HepG2 (cell line): Measurements from ENCODE around the gene SLC9C2. TPM values are rescaled to one million over a fixed set of nuclear protein-coding genes. Genes with fewer than 3 reads are reported as not detected.

Experiments
- BRD4 ChIP-seq: sonication (generic); formaldehyde crosslinking; IDR thresholded peaks from 2 replicates; pipeline ENCODE4 v1.4.0; 2020; ENCODE audit warnings: missing genetic modification reagents
- IRX3 ChIP-seq: sonication (generic); formaldehyde crosslinking; IDR thresholded peaks from 2 replicates; pipeline ENCODE4 v1.8.1; 2023; ENCODE audit warnings: mild to moderate bottlenecking, low read depth, missing genetic modification reagents, borderline replicate concordance
- NCOA1 ChIP-seq: sonication (generic); formaldehyde crosslinking; IDR thresholded peaks from 2 replicates; pipeline ENCODE4 v1.9.0; 2021; ENCODE audit warnings: missing genetic modification reagents
- TCF7 ChIP-seq: sonication (generic); IDR thresholded peaks from 2 replicates; pipeline ENCODE4 v1.6.1; 2016; ENCODE audit warnings: antibody characterized with exemption, low read depth
- THAP8 ChIP-seq: sonication (generic); formaldehyde crosslinking; IDR thresholded peaks from 2 replicates; pipeline ENCODE4 v1.5.1; 2020; ENCODE audit warnings: missing genetic modification reagents, mild to moderate bottlenecking, borderline replicate concordance
- WIZ ChIP-seq: sonication (generic); formaldehyde crosslinking; IDR thresholded peaks from 2 replicates; pipeline ENCODE4 v1.5.1; 2020; ENCODE audit warnings: mild to moderate bottlenecking, missing genetic modification reagents
- ZNF136 ChIP-seq: sonication (generic); formaldehyde crosslinking; IDR thresholded peaks from 2 replicates; pipeline ENCODE4 v1.8.1; 2022; ENCODE audit warnings: low read depth, mild to moderate bottlenecking, moderate library complexity, missing genetic modification reagents
- ZNF30 ChIP-seq: sonication (generic); formaldehyde crosslinking; IDR thresholded peaks from 2 replicates; pipeline ENCODE4 v1.5.0; 2020; ENCODE audit warnings: mild to moderate bottlenecking, missing genetic modification reagents
- ZNF558 ChIP-seq: sonication (generic); formaldehyde crosslinking; IDR thresholded peaks from 2 replicates; pipeline ENCODE4 v1.9.0; 2022; ENCODE audit warnings: mild to moderate bottlenecking, missing genetic modification reagents, borderline replicate concordance
- ZNF629 ChIP-seq: sonication (generic); formaldehyde crosslinking; conservative IDR thresholded peaks from 2 replicates; pipeline ENCODE4 v1.5.0; 2020; ENCODE audit warnings: missing genetic modification reagents
- ZNF7 ChIP-seq: IDR thresholded peaks from 2 replicates; pipeline ENCODE4 v1.6.1; 2016; ENCODE audit warnings: missing biosample characterization, missing genetic modification reagents
- ZNF740 ChIP-seq: sonication (generic); formaldehyde crosslinking; IDR thresholded peaks from 2 replicates; pipeline ENCODE4 v1.4.0; 2020; ENCODE audit warnings: missing genetic modification reagents
- ZNF883 ChIP-seq: sonication (generic); formaldehyde crosslinking; IDR thresholded peaks from 2 replicates; pipeline ENCODE4 v1.5.1; 2020; ENCODE audit warnings: mild to moderate bottlenecking, missing genetic modification reagents; ENCODE audit errors: not compliant biosample characterization
- ZNF891 ChIP-seq: sonication (generic); formaldehyde crosslinking; IDR thresholded peaks from 2 replicates; pipeline ENCODE4 v1.5.0; 2020; ENCODE audit warnings: mild to moderate bottlenecking, missing genetic modification reagents
- polyA plus RNA-seq, 8 experiments: library from polyadenylated mRNA; depleted of rRNA in 3 of 8; stranded (reverse) in 7 of 8; unstranded in 1 of 8; fragments of >200 nt; fragmentation: Illumina TruSeq in 4 of 8; extraction: Trizol in 4 of 8; gene quantifications; 2 replicates each; pipeline versions ENCODE4 v1.2.1 to v1.2.3, GENCODE V29; 2011 to 2016; ENCODE audit warnings: low read depth in 4 of 8, missing spikeins in 1 of 8, mixed read lengths in 1 of 8; ENCODE audit not compliant: insufficient read depth in 1 of 8
- total RNA-seq, 5 experiments: library from RNA; depleted of rRNA; stranded (reverse); fragments of >200 nt; fragmentation: Illumina TruSeq; extraction: Trizol; gene quantifications; 2 replicates each; pipeline ENCODE4 v1.2.3, GENCODE V29; 2016; ENCODE audit warnings: low read depth in 1 of 5
- TF ChIP-seq, protein P1 (sequence below): sonication (generic); formaldehyde crosslinking; conservative IDR thresholded peaks from 2 replicates; pipeline ENCODE4 v1.8.0; 2022; ENCODE audit warnings: mild to moderate bottlenecking, moderate library complexity, missing genetic modification reagents
- TF ChIP-seq, protein P2 (sequence below): sonication (generic); formaldehyde crosslinking; IDR thresholded peaks from 2 replicates; pipeline ENCODE4 v1.4.0; 2020; ENCODE audit warnings: mild to moderate bottlenecking, missing genetic modification reagents
- TF ChIP-seq, protein P3 (sequence below): sonication (generic); formaldehyde crosslinking; IDR thresholded peaks from 2 replicates; pipeline ENCODE4 v1.5.0; 2020; ENCODE audit warnings: mild to moderate bottlenecking, missing genetic modification reagents
- TF ChIP-seq, protein P4 (sequence below): sonication (generic); formaldehyde crosslinking; IDR thresholded peaks from 2 replicates; pipeline ENCODE4 v1.4.0; 2020; ENCODE audit warnings: mild to moderate bottlenecking, missing genetic modification reagents, borderline replicate concordance

SLC9C2 gene
- total and polyA plus RNA-seq, 2 of the 13 experiments (the other 11 are each of a cell fraction or from before 2014, with no cell fraction given): 0.03 TPM; not detected in 1

DNA sequence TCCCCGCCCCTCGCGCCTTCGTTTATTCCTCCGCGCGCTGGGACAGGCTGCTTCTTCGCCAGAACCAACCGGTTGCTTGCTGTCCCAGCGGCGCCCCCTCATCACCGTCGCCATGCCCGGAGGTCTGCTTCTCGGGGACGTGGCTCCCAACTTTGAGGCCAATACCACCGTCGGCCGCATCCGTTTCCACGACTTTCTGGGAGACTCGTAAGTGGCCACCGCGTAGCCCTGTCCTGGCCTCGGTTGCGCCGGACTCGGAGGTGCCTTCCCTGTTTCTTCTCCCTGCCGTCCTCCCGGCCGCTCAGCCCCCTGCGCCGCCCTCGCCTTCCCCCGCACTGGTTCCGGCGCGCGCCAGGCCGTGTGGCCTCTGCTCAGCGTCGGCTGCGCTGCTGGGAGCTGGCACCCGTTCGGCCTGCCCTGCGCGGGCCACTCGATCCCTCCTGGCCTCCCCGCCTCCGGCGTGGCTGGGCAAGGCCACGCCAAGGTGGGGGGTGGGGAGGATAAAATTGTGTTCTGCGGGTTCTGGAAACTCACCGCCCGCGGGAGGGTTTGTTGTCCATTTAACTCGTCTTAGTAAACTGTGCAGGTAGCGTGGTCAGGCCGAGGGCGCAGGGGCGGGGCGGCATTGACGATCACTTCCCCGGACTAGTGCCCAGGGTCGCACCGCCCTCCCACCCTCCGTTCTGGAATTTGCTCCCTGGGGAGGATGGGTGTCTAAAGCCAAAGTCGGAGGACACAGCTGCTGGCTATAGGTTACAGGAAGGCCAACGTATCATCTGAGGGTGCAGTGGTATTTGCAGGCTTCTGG is 125.4 kb downstream of the SLC9C2 start, which contains the start of gene PRDX6 (continued):
- TF ChIP-seq THAP8 (CRISPR knock-in tag): 0 out of 2 replicates have a peak, but pooled peaks have one; percentile 62
- TF ChIP-seq ZNF740 (CRISPR knock-in tag): peak; percentile 63; the same call in 1 of the 2 replicates
- 0 out of 2 replicates have a peak, but pooled peaks have one; percentile 17 for TF ChIP-seq WIZ (CRISPR knock-in tag)
- peak; percentile 78; the same call in 1 of the 2 replicates for TF ChIP-seq BRD4 (CRISPR knock-in tag)
- TF ChIP-seq ZNF629 (CRISPR knock-in tag): 0 out of 2 replicates have a peak, but pooled peaks have one; percentile 33
- 0 out of 2 replicates have a peak, but pooled peaks have one; percentile 43 for TF ChIP-seq NCOA1
- TF ChIP-seq ZNF30: peak; percentile 43
- no peak for TF ChIP-seq TCF7
- peak; percentile 59; the same call in 1 of the 2 replicates for TF ChIP-seq ZNF558 (CRISPR knock-in tag)
- TF ChIP-seq, protein P1, sequence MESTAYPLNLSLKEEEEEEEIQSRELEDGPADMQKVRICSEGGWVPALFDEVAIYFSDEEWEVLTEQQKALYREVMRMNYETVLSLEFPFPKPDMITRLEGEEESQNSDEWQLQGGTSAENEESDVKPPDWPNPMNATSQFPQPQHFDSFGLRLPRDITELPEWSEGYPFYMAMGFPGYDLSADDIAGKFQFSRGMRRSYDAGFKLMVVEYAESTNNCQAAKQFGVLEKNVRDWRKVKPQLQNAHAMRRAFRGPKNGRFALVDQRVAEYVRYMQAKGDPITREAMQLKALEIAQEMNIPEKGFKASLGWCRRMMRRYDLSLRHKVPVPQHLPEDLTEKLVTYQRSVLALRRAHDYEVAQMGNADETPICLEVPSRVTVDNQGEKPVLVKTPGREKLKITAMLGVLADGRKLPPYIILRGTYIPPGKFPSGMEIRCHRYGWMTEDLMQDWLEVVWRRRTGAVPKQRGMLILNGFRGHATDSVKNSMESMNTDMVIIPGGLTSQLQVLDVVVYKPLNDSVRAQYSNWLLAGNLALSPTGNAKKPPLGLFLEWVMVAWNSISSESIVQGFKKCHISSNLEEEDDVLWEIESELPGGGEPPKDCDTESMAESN (CRISPR knock-in tag): peak; percentile 74; the same call in 1 of the 2 replicates
- TF ChIP-seq, protein P2, sequence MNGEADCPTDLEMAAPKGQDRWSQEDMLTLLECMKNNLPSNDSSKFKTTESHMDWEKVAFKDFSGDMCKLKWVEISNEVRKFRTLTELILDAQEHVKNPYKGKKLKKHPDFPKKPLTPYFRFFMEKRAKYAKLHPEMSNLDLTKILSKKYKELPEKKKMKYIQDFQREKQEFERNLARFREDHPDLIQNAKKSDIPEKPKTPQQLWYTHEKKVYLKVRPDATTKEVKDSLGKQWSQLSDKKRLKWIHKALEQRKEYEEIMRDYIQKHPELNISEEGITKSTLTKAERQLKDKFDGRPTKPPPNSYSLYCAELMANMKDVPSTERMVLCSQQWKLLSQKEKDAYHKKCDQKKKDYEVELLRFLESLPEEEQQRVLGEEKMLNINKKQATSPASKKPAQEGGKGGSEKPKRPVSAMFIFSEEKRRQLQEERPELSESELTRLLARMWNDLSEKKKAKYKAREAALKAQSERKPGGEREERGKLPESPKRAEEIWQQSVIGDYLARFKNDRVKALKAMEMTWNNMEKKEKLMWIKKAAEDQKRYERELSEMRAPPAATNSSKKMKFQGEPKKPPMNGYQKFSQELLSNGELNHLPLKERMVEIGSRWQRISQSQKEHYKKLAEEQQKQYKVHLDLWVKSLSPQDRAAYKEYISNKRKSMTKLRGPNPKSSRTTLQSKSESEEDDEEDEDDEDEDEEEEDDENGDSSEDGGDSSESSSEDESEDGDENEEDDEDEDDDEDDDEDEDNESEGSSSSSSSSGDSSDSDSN (CRISPR knock-in tag): peak; percentile 92
- TF ChIP-seq, protein P3, sequence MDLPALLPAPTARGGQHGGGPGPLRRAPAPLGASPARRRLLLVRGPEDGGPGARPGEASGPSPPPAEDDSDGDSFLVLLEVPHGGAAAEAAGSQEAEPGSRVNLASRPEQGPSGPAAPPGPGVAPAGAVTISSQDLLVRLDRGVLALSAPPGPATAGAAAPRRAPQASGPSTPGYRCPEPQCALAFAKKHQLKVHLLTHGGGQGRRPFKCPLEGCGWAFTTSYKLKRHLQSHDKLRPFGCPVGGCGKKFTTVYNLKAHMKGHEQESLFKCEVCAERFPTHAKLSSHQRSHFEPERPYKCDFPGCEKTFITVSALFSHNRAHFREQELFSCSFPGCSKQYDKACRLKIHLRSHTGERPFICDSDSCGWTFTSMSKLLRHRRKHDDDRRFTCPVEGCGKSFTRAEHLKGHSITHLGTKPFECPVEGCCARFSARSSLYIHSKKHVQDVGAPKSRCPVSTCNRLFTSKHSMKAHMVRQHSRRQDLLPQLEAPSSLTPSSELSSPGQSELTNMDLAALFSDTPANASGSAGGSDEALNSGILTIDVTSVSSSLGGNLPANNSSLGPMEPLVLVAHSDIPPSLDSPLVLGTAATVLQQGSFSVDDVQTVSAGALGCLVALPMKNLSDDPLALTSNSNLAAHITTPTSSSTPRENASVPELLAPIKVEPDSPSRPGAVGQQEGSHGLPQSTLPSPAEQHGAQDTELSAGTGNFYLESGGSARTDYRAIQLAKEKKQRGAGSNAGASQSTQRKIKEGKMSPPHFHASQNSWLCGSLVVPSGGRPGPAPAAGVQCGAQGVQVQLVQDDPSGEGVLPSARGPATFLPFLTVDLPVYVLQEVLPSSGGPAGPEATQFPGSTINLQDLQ: peak; percentile 68; the same call in 1 of the 2 replicates
- TF ChIP-seq IRX3: 0 out of 2 replicates have a peak, but pooled peaks have one; percentile 33
- no peak for TF ChIP-seq ZNF7
- TF ChIP-seq ZNF136: no peak; the same call in 1 of the 2 replicates
- peak; percentile 11; the same call in 1 of the 2 replicates for TF ChIP-seq ZNF891 (CRISPR knock-in tag)
- TF ChIP-seq, protein P4, sequence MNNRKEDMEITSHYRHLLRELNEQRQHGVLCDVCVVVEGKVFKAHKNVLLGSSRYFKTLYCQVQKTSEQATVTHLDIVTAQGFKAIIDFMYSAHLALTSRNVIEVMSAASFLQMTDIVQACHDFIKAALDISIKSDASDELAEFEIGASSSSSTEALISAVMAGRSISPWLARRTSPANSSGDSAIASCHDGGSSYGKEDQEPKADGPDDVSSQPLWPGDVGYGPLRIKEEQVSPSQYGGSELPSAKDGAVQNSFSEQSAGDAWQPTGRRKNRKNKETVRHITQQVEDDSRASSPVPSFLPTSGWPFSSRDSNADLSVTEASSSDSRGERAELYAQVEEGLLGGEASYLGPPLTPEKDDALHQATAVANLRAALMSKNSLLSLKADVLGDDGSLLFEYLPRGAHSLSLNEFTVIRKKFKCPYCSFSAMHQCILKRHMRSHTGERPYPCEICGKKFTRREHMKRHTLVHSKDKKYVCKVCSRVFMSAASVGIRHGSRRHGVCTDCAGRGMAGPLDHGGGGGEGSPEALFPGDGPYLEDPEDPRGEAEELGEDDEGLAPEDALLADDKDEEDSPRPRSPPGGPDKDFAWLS (CRISPR knock-in tag): peak; percentile 40; the same call in 1 of the 2 replicates
- TF ChIP-seq ZNF883 (CRISPR knock-in tag): peak; percentile 68
